K562 (cell line): Measurements from ENCODE around the gene GDAP1L1. TPM values are rescaled to one million over a fixed set of nuclear protein-coding genes. Genes with fewer than 3 reads are reported as not detected.

ENCODE experiments used
- ATAC-seq: fragments of 200-7000 bp; cut with Tn5 transposase; 3 replicates; pipeline ENCODE4 v1.9.1; 2020; ENCODE audit warnings: moderate library complexity
- BruUV-seq: library from RNA; stranded (reverse); fragments of 400-500 nt; replicated peaks from 2 replicates; lab custom pipeline; 2021; lab: Mats Ljungman, UMichigan
- CTCF ChIA-PET: fragments of 300-600 bp; formaldehyde crosslinking; extraction: SDS; loops from one replicate; lab custom pipeline; 2021; ENCODE audit warnings: low intra/inter-chr PET ratio; lab: Yijun Ruan, JAX
- POLR2A ChIA-PET: fragments of 300-600, 350-650 bp; sonication (Branson Sonifier 250); formaldehyde crosslinking; extraction: SDS; loops from one replicate; lab custom pipeline; 2021; ENCODE audit warnings: antibody characterized with exemption, inconsistent platforms; lab: Yijun Ruan, JAX
- DNase-seq, 4 experiments: peaks; one replicate each; pipeline versions ENCODE4 v3.0.0 to v3.0.0-alpha.2; 2011 to 2018; ENCODE audit warnings: low spot score in 3 of 4, mixed read lengths in 3 of 4; ENCODE audit errors: extremely low read depth in 1 of 4
- FAIRE-seq: peaks from 2 replicates; lab custom pipeline; 2011; peaks lifted over from hg19 to GRCh38; lab: Jason Lieb, UNC
- H2AFZ ChIP-seq: 2 replicates; pipeline ENCODE4 v1.6.0; 2011; ENCODE audit warnings: low read depth, low read length, control low read depth, inconsistent platforms
- H3K27ac ChIP-seq: fragments of 200-600 bp; 3 replicates; pipeline ENCODE4 v1.8.0; 2011; ENCODE audit warnings: low read depth, mild to moderate bottlenecking, control low read depth, inconsistent platforms, low read length, moderate library complexity, mixed read lengths; ENCODE audit errors: extremely low read depth
- H3K27me3 ChIP-seq, 2 experiments: fragments of 300-600 bp in 1 of 2; 2 replicates in 1 of 2; 3 replicates in 1 of 2; pipeline versions ENCODE4 v1.6.0 to v1.8.0; 2011; ENCODE audit warnings: inconsistent platforms in 2 of 2, low read length in 2 of 2, mild to moderate bottlenecking in 1 of 2, mixed read lengths in 1 of 2, moderate library complexity in 1 of 2; ENCODE audit not compliant: control insufficient read depth in 2 of 2, insufficient read depth in 2 of 2
- H3K36me3 ChIP-seq: fragments of 300-600 bp; 3 replicates; pipeline ENCODE4 v1.8.0; 2011; ENCODE audit warnings: mild to moderate bottlenecking, low read length, inconsistent platforms; ENCODE audit not compliant: control insufficient read depth, insufficient read depth
- H3K4me1 ChIP-seq, 2 experiments: fragments of 200-600 bp in 1 of 2; replicated peaks in 1 of 2; 2 replicates in 1 of 2; 3 replicates in 1 of 2; pipeline versions ENCODE4 v1.5.1 to v1.8.0; 2011; ENCODE audit warnings: inconsistent platforms in 2 of 2, low read length in 2 of 2, mild to moderate bottlenecking in 1 of 2, mixed read lengths in 1 of 2, moderate library complexity in 1 of 2; ENCODE audit not compliant: control insufficient read depth in 2 of 2, insufficient read depth in 2 of 2
- H3K4me2 ChIP-seq: 2 replicates; pipeline ENCODE4 v1.6.1; 2011; ENCODE audit warnings: low read length, control low read depth, inconsistent platforms, mixed read lengths; ENCODE audit not compliant: insufficient read depth
- H3K4me3 ChIP-seq: fragments of 200-600 bp; sonication (generic), shearing (Covaris generic); 2 replicates; pipeline ENCODE4 v1.5.1; 2016; ENCODE audit warnings: control low read depth, inconsistent platforms
- H3K79me2 ChIP-seq: fragments of 200-600 bp; 3 replicates; pipeline ENCODE4 v1.8.0; 2011; ENCODE audit warnings: low read length, inconsistent platforms; ENCODE audit not compliant: control insufficient read depth, insufficient read depth
- H3K9ac ChIP-seq, 2 experiments: 2 replicates each; pipeline versions ENCODE4 v1.6.0 to v1.6.1; 2011; ENCODE audit warnings: low read depth in 2 of 2, low read length in 2 of 2, control low read depth in 1 of 2, inconsistent platforms in 1 of 2, mild to moderate bottlenecking in 1 of 2, mixed read lengths in 1 of 2; ENCODE audit not compliant: insufficient read depth in 1 of 2
- H3K9me1 ChIP-seq: one replicate; pipeline ENCODE4 v1.6.0; 2011; ENCODE audit warnings: inconsistent platforms, mild to moderate bottlenecking, low read length, moderate library complexity; ENCODE audit not compliant: control insufficient read depth, insufficient read depth
- H3K9me3 ChIP-seq: replicated peaks from 2 replicates; pipeline ENCODE4 v1.5.1; 2011; ENCODE audit warnings: low read depth, low read length, inconsistent platforms; ENCODE audit not compliant: control insufficient read depth, insufficient read depth
- H4K20me1 ChIP-seq: replicated peaks from 2 replicates; pipeline ENCODE4 v1.6.1; 2011; ENCODE audit warnings: low read length, inconsistent platforms, mixed read lengths; ENCODE audit not compliant: control insufficient read depth, insufficient read depth
- ARNT ChIP-seq, 2 experiments: fragments of 450-650 bp; IDR thresholded peaks; 2 replicates each; pipeline ENCODE4 v1.6.1; 2016; ENCODE audit warnings: mild to moderate bottlenecking in 1 of 2
- EHMT2 ChIP-seq: fragments of 450-650 bp; IDR thresholded peaks from 2 replicates; pipeline ENCODE4 v1.6.1; 2018; ENCODE audit warnings: antibody characterized with exemption
- GABPB2 ChIP-seq: fragments of 250-450 bp; sonication (Bioruptor Pico); conservative IDR thresholded peaks from 2 replicates; pipeline ENCODE4 v1.5.1; 2021; ENCODE audit warnings: mild to moderate bottlenecking
- NR3C1 ChIP-seq: sonication (generic); formaldehyde crosslinking; IDR thresholded peaks from 2 replicates; pipeline ENCODE4 v1.8.1; 2022; ENCODE audit warnings: missing genetic modification reagents
- TCFL5 ChIP-seq: fragments of 250-450 bp; sonication (Bioruptor Pico); conservative IDR thresholded peaks from 2 replicates; pipeline ENCODE4 v1.6.1; 2021; ENCODE audit warnings: mild to moderate bottlenecking, moderate library complexity, matching md5 sums
- TEAD1 ChIP-seq, 2 experiments: fragments of 450-650 bp in 1 of 2; sonication (generic) in 1 of 2; formaldehyde crosslinking; IDR thresholded peaks; 2 replicates each; pipeline versions ENCODE4 v1.4.0 to v1.8.0; 2020 to 2022; ENCODE audit warnings: mild to moderate bottlenecking in 2 of 2, missing genetic modification reagents in 1 of 2
- TRIM28 ChIP-seq: fragments of 450-650 bp; IDR thresholded peaks from 2 replicates; pipeline ENCODE4 v1.6.1; 2017
- VEZF1 ChIP-seq: fragments of 200-800 bp; sonication (Bioruptor generic); IDR thresholded peaks from 2 replicates; pipeline ENCODE4 v1.6.1; 2017; ENCODE audit warnings: missing genetic modification characterization, missing compliant biosample characterization
- ZBTB1 ChIP-seq: sonication (generic); formaldehyde crosslinking; IDR thresholded peaks from 2 replicates; pipeline ENCODE4 v1.8.1; 2023; ENCODE audit warnings: missing genetic modification reagents, low read depth, mild to moderate bottlenecking, borderline replicate concordance
- ZNF263 ChIP-seq: sonication (generic); formaldehyde crosslinking; IDR thresholded peaks from 2 replicates; pipeline ENCODE4 v1.8.0; 2022; ENCODE audit warnings: mild to moderate bottlenecking, missing genetic modification reagents, borderline replicate concordance
- ZNF3 ChIP-seq: fragments of 250-450 bp; sonication (Bioruptor Pico); IDR thresholded peaks from 2 replicates; pipeline ENCODE4 v1.5.0; 2021; ENCODE audit warnings: mild to moderate bottlenecking, moderate library complexity
- WGBS: fragments of 100-300 bp; shearing (Covaris generic); methylation state at CpG from one replicate; pipeline ENCODE4 v1.1.6; 2016; ENCODE audit warnings: low coverage, mixed read lengths; ENCODE audit not compliant: insufficient coverage; ENCODE audit errors: missing lambda C conversion rate; 5-methylcytosine and 5-hydroxymethylcytosine counted together
- in situ Hi-C: fragments of 300-500 bp; cut with MboI; formaldehyde crosslinking; loops from 4 replicates; pipeline ENCODE4 v1.15.0; 2018; ENCODE audit warnings: inconsistent platforms, mixed read lengths
- intact Hi-C: fragments of 100-400 bp; cut with micrococcal nuclease; formaldehyde crosslinking; loops from 2 replicates; pipeline ENCODE4 v1.14.2; 2022
- polyA plus RNA-seq, 8 experiments: library from polyadenylated mRNA; depleted of rRNA in 4 of 8; stranded (reverse) in 5 of 8; unstranded in 3 of 8; fragments of >200 nt; fragmentation: Nextera tagmentation in 2 of 8; fragmentation: Illumina TruSeq in 1 of 8; extraction: Ambion mirVana in 2 of 8; extraction: Trizol in 1 of 8; gene quantifications; 2 replicates each; pipeline versions ENCODE4 v1.2.1 to v1.2.3, GENCODE V29; 2011 to 2014; ENCODE audit warnings: inconsistent platforms in 1 of 8, missing spikeins in 1 of 8
- total RNA-seq, 7 experiments: library from RNA; depleted of rRNA in 6 of 7; stranded (reverse); fragments of >200 nt in 6 of 7; fragmentation: Illumina TruSeq in 2 of 7; extraction: Trizol in 2 of 7; gene quantifications; 2 replicates each; pipeline versions ENCODE4 v1.2.1 to v1.2.3, GENCODE V29; 2011 to 2021; ENCODE audit warnings: low replicate concordance in 1 of 7
- TF ChIP-seq, protein P1 (sequence below): sonication (generic); formaldehyde crosslinking; IDR thresholded peaks from 2 replicates; pipeline ENCODE4 v1.8.0; 2022; ENCODE audit warnings: missing genetic modification reagents, mild to moderate bottlenecking, moderate library complexity, borderline replicate concordance

Gene GDAP1L1
- total and polyA plus RNA-seq, 9 of the 15 experiments (the other 6 are each of a cell fraction or from before 2014, with no cell fraction given) = 0.06 to 0.40 (median 0.19) TPM; not detected in 5

GRCh38 chr20:44247586-44248409 is 690 bp downstream of the GDAP1L1 start (continued):
- TF ChIP-seq ZNF263 (CRISPR knock-in tag) (0 out of 2 replicates have a peak, but pooled peaks have one; percentile 39), GABPB2 (CRISPR knock-in tag) (no peak), TEAD1 (CRISPR knock-in tag; IDR thresholded peaks at IDR 0.05) (peak in 1 of 2 experiments; percentile 68; a peak in 1 of 4 replicates), NR3C1 (CRISPR knock-in tag) (0 out of 2 replicates have a peak, but pooled peaks have one; percentile 45), ZNF3 (CRISPR knock-in tag) (no peak), ZBTB1 (CRISPR knock-in tag) (0 out of 2 replicates have a peak, but pooled peaks have one; percentile 28), TRIM28 (no peak), TCFL5 (CRISPR knock-in tag) (no peak)
- TF ChIP-seq, protein P1, sequence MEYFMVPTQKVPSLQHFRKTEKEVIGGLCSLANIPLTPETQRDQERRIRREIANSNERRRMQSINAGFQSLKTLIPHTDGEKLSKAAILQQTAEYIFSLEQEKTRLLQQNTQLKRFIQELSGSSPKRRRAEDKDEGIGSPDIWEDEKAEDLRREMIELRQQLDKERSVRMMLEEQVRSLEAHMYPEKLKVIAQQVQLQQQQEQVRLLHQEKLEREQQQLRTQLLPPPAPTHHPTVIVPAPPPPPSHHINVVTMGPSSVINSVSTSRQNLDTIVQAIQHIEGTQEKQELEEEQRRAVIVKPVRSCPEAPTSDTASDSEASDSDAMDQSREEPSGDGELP (CRISPR knock-in tag) = peak; percentile 68
- TF ChIP-seq, all 486 proteins: peak for 30

GRCh38 chr20:44248410-44248759 is 1.3 kb downstream of the GDAP1L1 start:
- Histone ChIP-seq H3K79me2 (no peaks in the 10 kb centered on the region), H4K20me1 (peaks cover 14% of the 10 kb centered on the region; the same call in 1 of the 2 replicates), H3K4me2 (no peak overlapping the region), H3K4me3 (no peak overlapping the region), H3K4me1 (peaks cover 0 to 7% of the 10 kb centered on the region in 2 experiments; a peak in 2 of 5 replicates), H3K27me3 (0 out of 5 replicates have a peak, but pooled peaks cover 0 to 5% of the 10 kb centered on the region in 2 experiments), H3K9ac (no peak overlapping the region), H3K36me3 (no peaks in the 10 kb centered on the region), H3K9me1 (peaks cover 3% of the 10 kb centered on the region), H2AFZ (no peak overlapping the region), H3K9me3 (no peaks in the 10 kb centered on the region), H3K27ac (no peak overlapping the region)
- ChIA-PET POLR2A (no interaction called here), CTCF (no interaction called here)
- WGBS = 26% methylated on average over 3 of the region's 3 CpGs
- in situ Hi-C loops = no loop called here
- no peak for FAIRE-seq
- no peak for ATAC-seq
- intact Hi-C loops = no loop called here
- TF ChIP-seq EHMT2 (0 out of 2 replicates have a peak, but pooled peaks have one; percentile 2), ARNT (IDR thresholded peaks at IDR 0.05) (no peak), VEZF1 (0 out of 2 replicates have a peak, but pooled peaks have one; percentile 1)
- no TSS peak for BruUV-seq
- no peak for DNase-seq
